DOHH2 (cell line): ENCODE results near the gene KIAA1614.

Experiments
- H3F3A ChIP-seq: fragments of 200-600 bp; sonication (generic), shearing (Covaris generic); 2 replicates; pipeline ENCODE4 v1.6.0; 2016; ENCODE audit warnings: antibody characterized with exemption, mild to moderate bottlenecking; ENCODE audit not compliant: control insufficient read depth, insufficient read depth
- H3K27ac ChIP-seq: fragments of 200-600 bp; sonication (generic); 2 replicates; pipeline ENCODE4 v1.5.1; 2014; ENCODE audit warnings: low read depth, mild to moderate bottlenecking, low read length, moderate library complexity
- H3K27me3 ChIP-seq: fragments of 200-600 bp; sonication (generic); 2 replicates; pipeline ENCODE4 v1.6.1; 2014; ENCODE audit warnings: mild to moderate bottlenecking, low read length, mixed read lengths; ENCODE audit not compliant: control insufficient read depth
- H3K36me3 ChIP-seq: fragments of 200-600 bp; sonication (generic); 2 replicates; pipeline ENCODE4 v1.6.1; 2014; ENCODE audit warnings: mild to moderate bottlenecking, low read length, moderate library complexity, mixed read lengths; ENCODE audit not compliant: control insufficient read depth
- H3K4me1 ChIP-seq: fragments of 200-600 bp; sonication (generic); 2 replicates; pipeline ENCODE4 v1.6.1; 2014; ENCODE audit warnings: mild to moderate bottlenecking, low read length, mixed read lengths; ENCODE audit not compliant: control insufficient read depth
- H3K4me2 ChIP-seq: fragments of 200-600 bp; sonication (generic); 2 replicates; pipeline ENCODE4 v1.6.0; 2014; ENCODE audit warnings: mild to moderate bottlenecking, low read length, moderate library complexity
- H3K4me3 ChIP-seq: fragments of 200-600 bp; sonication (generic); 2 replicates; pipeline ENCODE4 v1.5.1; 2014; ENCODE audit warnings: mild to moderate bottlenecking, low read length, mixed read lengths
- H3K79me2 ChIP-seq: fragments of 200-600 bp; sonication (generic); 2 replicates; pipeline ENCODE4 v1.6.1; 2014; ENCODE audit warnings: mild to moderate bottlenecking, low read length, mixed read lengths; ENCODE audit not compliant: control insufficient read depth
- H3K9me2 ChIP-seq: fragments of 200-600 bp; sonication (generic); replicated peaks from 2 replicates; pipeline ENCODE4 v1.6.1; 2014; ENCODE audit warnings: mild to moderate bottlenecking, low read length, mixed read lengths; ENCODE audit not compliant: control insufficient read depth
- H3K9me3 ChIP-seq: fragments of 200-600 bp; sonication (generic); 2 replicates; pipeline ENCODE4 v1.6.1; 2014; ENCODE audit warnings: antibody characterized with exemption, low read length, mixed read lengths; ENCODE audit not compliant: control insufficient read depth, insufficient read depth
- H4K20me1 ChIP-seq: fragments of 200-600 bp; sonication (generic); 2 replicates; pipeline ENCODE4 v1.6.0; 2014; ENCODE audit warnings: low read depth, mild to moderate bottlenecking, antibody characterized with exemption, low read length, moderate library complexity; ENCODE audit not compliant: control insufficient read depth, insufficient read depth
- EZH2phosphoT487 ChIP-seq: fragments of 200-600 bp; sonication (generic); IDR thresholded peaks from 2 replicates; pipeline ENCODE4 v1.6.1; 2017; ENCODE audit warnings: borderline replicate concordance, mild to moderate bottlenecking, antibody characterized with exemption, low read length, moderate library complexity, mixed read lengths
- TF ChIP-seq, protein P1 (sequence below): fragments of 200-600 bp; sonication (generic); IDR thresholded peaks from one replicate; pipeline ENCODE4 v1.5.1; 2014; ENCODE audit warnings: antibody characterized with exemption, mild to moderate bottlenecking, low read depth, low read length; ENCODE audit not compliant: poor library complexity, severe bottlenecking

The KIAA1614 gene

DNA sequence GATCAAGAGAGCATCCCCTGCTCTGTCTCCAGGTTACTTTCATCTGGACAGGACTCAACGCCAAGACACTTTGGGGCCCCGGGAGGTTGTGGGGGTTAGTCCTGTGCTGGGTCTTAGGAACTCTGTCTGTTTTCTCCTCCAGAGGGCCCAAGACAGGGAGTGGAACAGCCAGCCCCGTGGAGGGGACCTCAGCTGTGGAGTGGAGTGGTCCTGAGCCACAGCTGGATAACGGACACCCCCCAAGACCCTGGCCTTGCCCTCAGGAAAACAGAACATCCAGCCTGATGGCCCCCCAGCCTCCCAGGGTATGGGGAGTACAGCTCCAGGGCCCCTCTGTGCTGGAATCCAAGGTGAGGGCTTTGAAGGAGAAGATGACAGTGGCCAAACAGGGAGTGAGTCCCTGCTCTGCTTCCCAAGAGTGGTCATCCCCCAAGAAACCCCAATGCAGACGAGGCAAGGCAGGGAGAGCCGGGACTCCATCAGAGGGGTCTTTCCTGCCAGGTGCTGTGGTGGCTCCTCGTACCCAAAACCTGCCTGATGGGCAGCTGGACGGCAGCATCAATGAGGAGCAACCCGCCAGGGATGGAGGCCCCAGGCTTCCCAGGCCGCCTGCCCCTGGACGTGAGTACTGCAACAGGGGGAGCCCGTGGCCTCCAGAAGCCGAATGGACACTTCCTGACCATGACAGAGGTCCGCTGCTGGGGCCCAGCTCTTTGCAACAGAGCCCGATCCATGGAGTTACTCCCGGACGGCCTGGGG, 3.5 kb downstream of the KIAA1614 start:
- Histone ChIP-seq H3K36me3 (no peaks in the 10 kb centered on the region), H3K4me1 (peaks cover 5% of the 10 kb centered on the region; the same call in 1 of the 2 replicates), H3K79me2 (no peaks in the 10 kb centered on the region), H3K9me2 (no peaks in the 10 kb centered on the region), H3K4me2 (no peak overlapping the region), H3F3A (no peaks in the 10 kb centered on the region), H3K9me3 (no peaks in the 10 kb centered on the region), H3K27me3 (peaks cover 33% of the 10 kb centered on the region), H3K4me3 (no peak overlapping the region), H3K27ac (no peak overlapping the region), H4K20me1 (no peaks in the 10 kb centered on the region)
- TF ChIP-seq EZH2phosphoT487 = no peak
- TF ChIP-seq, protein P1, sequence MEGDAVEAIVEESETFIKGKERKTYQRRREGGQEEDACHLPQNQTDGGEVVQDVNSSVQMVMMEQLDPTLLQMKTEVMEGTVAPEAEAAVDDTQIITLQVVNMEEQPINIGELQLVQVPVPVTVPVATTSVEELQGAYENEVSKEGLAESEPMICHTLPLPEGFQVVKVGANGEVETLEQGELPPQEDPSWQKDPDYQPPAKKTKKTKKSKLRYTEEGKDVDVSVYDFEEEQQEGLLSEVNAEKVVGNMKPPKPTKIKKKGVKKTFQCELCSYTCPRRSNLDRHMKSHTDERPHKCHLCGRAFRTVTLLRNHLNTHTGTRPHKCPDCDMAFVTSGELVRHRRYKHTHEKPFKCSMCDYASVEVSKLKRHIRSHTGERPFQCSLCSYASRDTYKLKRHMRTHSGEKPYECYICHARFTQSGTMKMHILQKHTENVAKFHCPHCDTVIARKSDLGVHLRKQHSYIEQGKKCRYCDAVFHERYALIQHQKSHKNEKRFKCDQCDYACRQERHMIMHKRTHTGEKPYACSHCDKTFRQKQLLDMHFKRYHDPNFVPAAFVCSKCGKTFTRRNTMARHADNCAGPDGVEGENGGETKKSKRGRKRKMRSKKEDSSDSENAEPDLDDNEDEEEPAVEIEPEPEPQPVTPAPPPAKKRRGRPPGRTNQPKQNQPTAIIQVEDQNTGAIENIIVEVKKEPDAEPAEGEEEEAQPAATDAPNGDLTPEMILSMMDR = no peak

DNA sequence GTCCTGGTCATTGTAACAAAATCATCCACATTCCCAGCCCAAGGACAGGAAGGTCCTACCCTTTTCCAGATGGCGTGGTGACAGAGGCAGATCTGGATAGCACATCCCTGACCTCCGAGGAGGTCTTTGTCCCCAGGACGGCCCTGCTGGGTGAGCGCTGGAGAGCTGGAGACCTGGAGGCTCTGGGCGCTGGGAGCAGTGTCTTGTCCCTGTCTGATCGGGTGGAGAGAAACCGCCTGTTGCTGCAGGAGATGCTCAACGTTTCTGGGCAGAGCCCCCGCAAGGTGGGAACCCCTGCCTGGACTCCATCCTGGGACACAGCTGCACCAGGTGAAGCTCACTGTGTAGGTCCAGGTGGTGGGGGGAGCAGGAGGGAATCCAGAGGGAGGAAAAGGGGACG, 4.1 kb downstream of the KIAA1614 start:
- no peak overlapping the region for H3K4me2 ChIP-seq
- no peaks in the 10 kb centered on the region for H3K9me2 ChIP-seq
- H3K27ac ChIP-seq = no peak overlapping the region
- TF ChIP-seq, protein P1 = no peak
- no peak for TF ChIP-seq EZH2phosphoT487
- no peaks in the 10 kb centered on the region for H3K79me2 ChIP-seq
- H3F3A ChIP-seq = no peaks in the 10 kb centered on the region
- no peak overlapping the region for H3K4me3 ChIP-seq
- H3K27me3 ChIP-seq = peaks cover 28% of the 10 kb centered on the region
- H3K9me3 ChIP-seq = no peaks in the 10 kb centered on the region
- no peaks in the 10 kb centered on the region for H4K20me1 ChIP-seq
- H3K36me3 ChIP-seq = no peaks in the 10 kb centered on the region
- H3K4me1 ChIP-seq = peaks cover 5% of the 10 kb centered on the region; the same call in 1 of the 2 replicates

DNA sequence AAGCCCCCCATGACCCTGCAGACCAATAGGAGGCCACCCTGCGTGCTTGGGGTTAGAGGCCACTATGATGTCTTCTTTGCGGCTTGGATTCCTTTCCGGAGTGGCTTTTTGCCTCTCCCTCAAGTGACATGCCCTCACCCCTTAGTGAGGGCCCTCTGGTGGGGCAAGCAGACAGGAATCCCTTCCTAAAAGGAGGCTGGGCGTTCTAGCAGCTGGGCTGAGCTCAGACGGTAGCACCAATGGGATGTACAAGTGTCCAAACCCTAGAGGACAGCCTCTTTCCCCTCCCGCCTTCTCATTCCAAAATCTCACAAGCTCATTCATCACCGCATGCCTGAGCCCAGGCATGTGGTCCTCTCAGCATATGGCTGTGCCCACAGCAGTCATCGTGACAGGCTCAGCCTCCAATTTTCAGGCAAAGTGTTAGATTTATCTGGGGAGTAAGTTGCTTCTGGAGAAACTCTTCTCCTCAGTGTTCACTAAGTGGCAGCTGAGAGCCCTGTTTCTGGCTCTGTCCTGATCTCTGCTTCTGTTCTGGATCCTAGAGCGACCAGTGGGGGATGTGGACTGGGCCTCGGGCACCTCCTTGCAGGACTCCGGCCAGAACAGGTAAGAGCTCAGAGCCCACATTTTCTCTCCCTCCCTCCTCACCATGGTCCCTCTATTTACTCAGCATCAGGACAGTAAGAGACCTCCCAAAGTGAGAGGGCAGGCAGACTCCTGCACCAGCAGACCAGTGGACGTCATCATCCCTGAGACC, 4.8 kb downstream of the KIAA1614 start:
- H4K20me1 ChIP-seq = no peaks in the 10 kb centered on the region
- no peaks in the 10 kb centered on the region for H3K9me3 ChIP-seq
- H3K4me1 ChIP-seq = peaks cover 5% of the 10 kb centered on the region; the same call in 1 of the 2 replicates
- no peak overlapping the region for H3K27ac ChIP-seq
- TF ChIP-seq EZH2phosphoT487 = no peak
- TF ChIP-seq, protein P1 = no peak
- H3K79me2 ChIP-seq = no peaks in the 10 kb centered on the region
- H3F3A ChIP-seq = no peaks in the 10 kb centered on the region
- H3K4me2 ChIP-seq = no peak overlapping the region
- peaks cover 23% of the 10 kb centered on the region for H3K27me3 ChIP-seq
- no peaks in the 10 kb centered on the region for H3K9me2 ChIP-seq
- no peak overlapping the region for H3K4me3 ChIP-seq
- no peaks in the 10 kb centered on the region for H3K36me3 ChIP-seq
